AG04449 (cell line): ENCODE measurements around the gene CCL5.

Source experiments
- CTCF ChIA-PET: fragments of 350-600 bp; formaldehyde crosslinking; extraction: SDS; loops from one replicate; lab custom pipeline; 2021; ENCODE audit warnings: antibody characterized with exemption; lab: Yijun Ruan, JAX
- POLR2A ChIA-PET: fragments of 400-600, 350-600 bp; formaldehyde crosslinking; extraction: SDS; loops from one replicate; lab custom pipeline; 2020; ENCODE audit warnings: antibody characterized with exemption, inconsistent platforms; lab: Yijun Ruan, JAX
- DNase-seq: peaks from one replicate; pipeline ENCODE4 v3.0.0-alpha.2; 2010; ENCODE audit warnings: low read depth, low spot score
- H3K4me3 ChIP-seq: 2 replicates; pipeline ENCODE4 v1.5.1; 2011; ENCODE audit warnings: low read depth, mild to moderate bottlenecking, control low read depth, low read length
- CTCF ChIP-seq: IDR thresholded peaks from one replicate; pipeline ENCODE4 v1.5.1; 2011; ENCODE audit warnings: mild to moderate bottlenecking, moderate library complexity, low read length, control low read depth, inconsistent platforms; ENCODE audit not compliant: insufficient read depth; ENCODE audit errors: missing control alignments

The CCL5 gene

GRCh38 chr17:35866341-35866950, 13.7 kb downstream of the CCL5 start:
- H3K4me3 ChIP-seq, result no peak overlapping the region
- TF ChIP-seq CTCF, result no peak
- POLR2A ChIA-PET, result no interaction called here
- no peak for DNase-seq
- CTCF ChIA-PET, result interaction anchor here (2.8 kb wide), 1 partner anchor 18 kb away, joined by 19 read pairs; no protein-coding TSS in a partner anchor

GRCh38 chr17:35865412-35866340, 14.5 kb downstream of the CCL5 start:
- no peak for TF ChIP-seq CTCF
- ChIA-PET POLR2A (no interaction called here), CTCF (interaction anchor here (2.8 kb wide), 1 partner anchor 17 kb away, joined by 19 read pairs; no protein-coding TSS in a partner anchor)
- no peak overlapping the region for H3K4me3 ChIP-seq
- no peak for DNase-seq

- no peak for TF ChIP-seq CTCF
- POLR2A ChIA-PET, result no interaction called here
- CTCF ChIA-PET, result interaction anchor here (2.8 kb wide), 1 partner anchor 16 kb away, joined by 19 read pairs; no protein-coding TSS in a partner anchor
- no peak for DNase-seq
- no peak overlapping the region for H3K4me3 ChIP-seq
Measured at GRCh38 chr17:35864853-35865252, 15.3 kb downstream of the CCL5 start.

GRCh38 chr17:35856603-35857002, 23.6 kb downstream of the CCL5 start:
- ChIA-PET POLR2A (no interaction called here), CTCF (interaction anchor here (1.4 kb wide), 1 partner anchor 10 kb away, joined by 3 read pairs; no protein-coding TSS in a partner anchor)
- no peak for TF ChIP-seq CTCF
- DNase-seq, result no peak
- no peak overlapping the region for H3K4me3 ChIP-seq

GRCh38 chr17:35855965-35856364, 24.2 kb downstream of the CCL5 start:
- no peak overlapping the region for H3K4me3 ChIP-seq
- ChIA-PET POLR2A (no interaction called here), CTCF (interaction anchor here (1.4 to 1.7 kb wide), 2 partner anchors 9 kb away, joined by 3 to 5 read pairs; no protein-coding TSS in a partner anchor)
- no peak for TF ChIP-seq CTCF
- no peak for DNase-seq
